ENCODE measurements around the gene SMPDL3B. TPM values are rescaled to one million over a fixed set of nuclear protein-coding genes. Genes with fewer than 3 reads are reported as not detected.

Gene SMPDL3B
- polyA plus RNA-seq, 2 donors, result 0.59 to 0.98 TPM

- Histone ChIP-seq H3K27ac (ENCODE audit: low read depth in 2 of 2, low read length in 1 of 2) (no peak overlapping the region), H3K27me3 (ENCODE audit: control insufficient read depth in 1 of 2, insufficient read depth in 2 of 2, low read length in 2 of 2) (no peaks in the 10 kb centered on the region), H3K4me3 (ENCODE audit: low read depth in 1 of 2, low read length in 2 of 2) (no peak overlapping the region), H3K36me3 (ENCODE audit: control insufficient read depth in 2 of 2, insufficient read depth in 2 of 2, low read length in 1 of 2) (no peaks in the 10 kb centered on the region), H3K4me1 (ENCODE audit: control insufficient read depth in 2 of 2, insufficient read depth in 2 of 2, low read length in 1 of 2) (peaks cover 0 to under 1% of the 10 kb centered on the region in 2 donors), H3K9me3 (ENCODE audit: control insufficient read depth in 2 of 2, insufficient read depth in 1 of 2, low read depth in 1 of 2, low read length in 1 of 2) (no peaks in the 10 kb centered on the region)
- WGBS, 2 donors, result 81 to 88% methylated on average over 6 of the region's 6 CpGs
Observed at GRCh38 chr1:27955076-27955475, 20.3 kb downstream of the SMPDL3B start.

- Histone ChIP-seq H3K36me3 (ENCODE audit: control insufficient read depth in 2 of 2, insufficient read depth in 2 of 2, low read length in 1 of 2) (no peaks in the 10 kb centered on the region), H3K4me3 (ENCODE audit: low read depth in 1 of 2, low read length in 2 of 2) (no peak overlapping the region), H3K9me3 (ENCODE audit: control insufficient read depth in 2 of 2, insufficient read depth in 1 of 2, low read depth in 1 of 2, low read length in 1 of 2) (no peaks in the 10 kb centered on the region), H3K4me1 (ENCODE audit: control insufficient read depth in 2 of 2, insufficient read depth in 2 of 2, low read length in 1 of 2) (peaks cover 5 to 16% of the 10 kb centered on the region in 2 donors), H3K27ac (ENCODE audit: low read depth in 2 of 2, low read length in 1 of 2) (no peak overlapping the region), H3K27me3 (ENCODE audit: control insufficient read depth in 1 of 2, insufficient read depth in 2 of 2, low read length in 2 of 2) (no peaks in the 10 kb centered on the region)
- WGBS, 2 donors, result 78 to 84% methylated on average over 6 of the region's 6 CpGs
Observed at GRCh38 chr1:27956761-27957160, 22.0 kb downstream of the SMPDL3B start.

GRCh38 chr1:27957655-27958054, 22.9 kb downstream of the SMPDL3B start:
- Histone ChIP-seq H3K4me1 (ENCODE audit: control insufficient read depth in 2 of 2, insufficient read depth in 2 of 2, low read length in 1 of 2) (peaks cover 5 to 16% of the 10 kb centered on the region in 2 donors), H3K4me3 (ENCODE audit: low read depth in 1 of 2, low read length in 2 of 2) (no peak overlapping the region), H3K27ac (ENCODE audit: low read depth in 2 of 2, low read length in 1 of 2) (no peak overlapping the region), H3K36me3 (ENCODE audit: control insufficient read depth in 2 of 2, insufficient read depth in 2 of 2, low read length in 1 of 2) (no peaks in the 10 kb centered on the region), H3K9me3 (ENCODE audit: control insufficient read depth in 2 of 2, insufficient read depth in 1 of 2, low read depth in 1 of 2, low read length in 1 of 2) (no peaks in the 10 kb centered on the region), H3K27me3 (ENCODE audit: control insufficient read depth in 1 of 2, insufficient read depth in 2 of 2, low read length in 2 of 2) (no peaks in the 10 kb centered on the region)
- 94% methylated on average over 5 of the region's 5 CpGs for WGBS, 2 donors

GRCh38 chr1:27958513-27958912, 23.7 kb downstream of the SMPDL3B start:
- peaks cover 5 to 16% of the 10 kb centered on the region in 2 donors for H3K4me1 ChIP-seq (ENCODE audit: control insufficient read depth in 2 of 2, insufficient read depth in 2 of 2, low read length in 1 of 2)
- WGBS, 2 donors, result 94 to 95% methylated on average over 26 of the region's 26 CpGs

GRCh38 chr1:27959792-27960603, 25.2 kb downstream of the SMPDL3B start, which contains the start of gene XKR8:
Gene XKR8 (plus strand): TSS chr1:27959973. CDS start chr1:27960070, 97 bp downstream.
- H3K9me3 ChIP-seq (ENCODE audit: control insufficient read depth in 2 of 2, insufficient read depth in 1 of 2, low read depth in 1 of 2, low read length in 1 of 2), result no peaks in the 10 kb centered on the region
- peak within 1 kb of the TSS; percentile 94 to 98 for H3K27ac ChIP-seq (ENCODE audit: low read depth in 2 of 2, low read length in 1 of 2)
- H3K36me3 ChIP-seq (ENCODE audit: control insufficient read depth in 2 of 2, insufficient read depth in 2 of 2, low read length in 1 of 2), result peaks cover 3 to 5% of the 10 kb centered on the region in 2 donors
- peak within 1 kb of the TSS; percentile 68 to 82 for H3K4me3 ChIP-seq (ENCODE audit: low read depth in 1 of 2, low read length in 2 of 2)
- H3K4me1 ChIP-seq (ENCODE audit: control insufficient read depth in 2 of 2, insufficient read depth in 2 of 2, low read length in 1 of 2), result peaks cover 5 to 16% of the 10 kb centered on the region in 2 donors
- H3K27me3 ChIP-seq (ENCODE audit: control insufficient read depth in 1 of 2, insufficient read depth in 2 of 2, low read length in 2 of 2), result no peaks in the 10 kb centered on the region
- WGBS, 2 donors, result 3% methylated on average over 49 to 68 of the region's 68 CpGs

More at GRCh38 chr1:27958513-27958912, 23.7 kb downstream of the SMPDL3B start:
- Histone ChIP-seq H3K4me3 (ENCODE audit: low read depth in 1 of 2, low read length in 2 of 2) (no peak overlapping the region), H3K27me3 (ENCODE audit: control insufficient read depth in 1 of 2, insufficient read depth in 2 of 2, low read length in 2 of 2) (no peaks in the 10 kb centered on the region), H3K9me3 (ENCODE audit: control insufficient read depth in 2 of 2, insufficient read depth in 1 of 2, low read depth in 1 of 2, low read length in 1 of 2) (no peaks in the 10 kb centered on the region), H3K27ac (ENCODE audit: low read depth in 2 of 2, low read length in 1 of 2) (no peak overlapping the region), H3K36me3 (ENCODE audit: control insufficient read depth in 2 of 2, insufficient read depth in 2 of 2, low read length in 1 of 2) (peaks cover 0 to 4% of the 10 kb centered on the region in 2 donors)

- Histone ChIP-seq H3K36me3 (ENCODE audit: control insufficient read depth in 2 of 2, insufficient read depth in 2 of 2, low read length in 1 of 2) (peaks cover 3 to 7% of the 10 kb centered on the region in 2 donors), H3K27me3 (ENCODE audit: control insufficient read depth in 1 of 2, insufficient read depth in 2 of 2, low read length in 2 of 2) (no peaks in the 10 kb centered on the region), H3K4me3 (ENCODE audit: low read depth in 1 of 2, low read length in 2 of 2) (peak overlapping the region; percentile 68 to 82), H3K27ac (ENCODE audit: low read depth in 2 of 2, low read length in 1 of 2) (peak overlapping the region in 1 of 2 donors; percentile 98), H3K4me1 (ENCODE audit: control insufficient read depth in 2 of 2, insufficient read depth in 2 of 2, low read length in 1 of 2) (peaks cover 5 to 16% of the 10 kb centered on the region in 2 donors), H3K9me3 (ENCODE audit: control insufficient read depth in 2 of 2, insufficient read depth in 1 of 2, low read depth in 1 of 2, low read length in 1 of 2) (no peaks in the 10 kb centered on the region)
- 53 to 57% methylated on average over 13 of the region's 13 CpGs for WGBS, 2 donors
Observed at GRCh38 chr1:27960762-27961645, 26.2 kb downstream of the SMPDL3B start.

- Histone ChIP-seq H3K4me3 (ENCODE audit: low read depth in 1 of 2, low read length in 2 of 2) (no peak overlapping the region), H3K27ac (ENCODE audit: low read depth in 2 of 2, low read length in 1 of 2) (peak overlapping the region in 1 of 2 donors; percentile 98), H3K4me1 (ENCODE audit: control insufficient read depth in 2 of 2, insufficient read depth in 2 of 2, low read length in 1 of 2) (peaks cover 5 to 20% of the 10 kb centered on the region in 2 donors), H3K27me3 (ENCODE audit: control insufficient read depth in 1 of 2, insufficient read depth in 2 of 2, low read length in 2 of 2) (no peaks in the 10 kb centered on the region), H3K9me3 (ENCODE audit: control insufficient read depth in 2 of 2, insufficient read depth in 1 of 2, low read depth in 1 of 2, low read length in 1 of 2) (no peaks in the 10 kb centered on the region), H3K36me3 (ENCODE audit: control insufficient read depth in 2 of 2, insufficient read depth in 2 of 2, low read length in 1 of 2) (peaks cover 3 to 12% of the 10 kb centered on the region in 2 donors)
- WGBS, 2 donors, result 52 to 61% methylated on average over 4 of the region's 4 CpGs
Observed at GRCh38 chr1:27961646-27962221, 26.9 kb downstream of the SMPDL3B start.

GRCh38 chr1:27963393-27963792, 28.6 kb downstream of the SMPDL3B start:
- H3K4me1 ChIP-seq (ENCODE audit: control insufficient read depth in 2 of 2, insufficient read depth in 2 of 2, low read length in 1 of 2), result peaks cover 5 to 20% of the 10 kb centered on the region in 2 donors
- no peaks in the 10 kb centered on the region for H3K27me3 ChIP-seq (ENCODE audit: control insufficient read depth in 1 of 2, insufficient read depth in 2 of 2, low read length in 2 of 2)
- H3K4me3 ChIP-seq (ENCODE audit: low read depth in 1 of 2, low read length in 2 of 2), result no peak overlapping the region
- H3K9me3 ChIP-seq (ENCODE audit: control insufficient read depth in 2 of 2, insufficient read depth in 1 of 2, low read depth in 1 of 2, low read length in 1 of 2), result no peaks in the 10 kb centered on the region
- peak overlapping the region in 1 of 2 donors; percentile 39 for H3K27ac ChIP-seq (ENCODE audit: low read depth in 2 of 2, low read length in 1 of 2)
- H3K36me3 ChIP-seq (ENCODE audit: control insufficient read depth in 2 of 2, insufficient read depth in 2 of 2, low read length in 1 of 2), result peaks cover 6 to 17% of the 10 kb centered on the region in 2 donors
- 93 to 95% methylated on average over 11 of the region's 11 CpGs for WGBS, 2 donors
